Transverse colon (tissue), 4 donors: ENCODE data around the gene FKBP7.

Source experiments
- EP300 ChIP-seq: sonication (generic); formaldehyde crosslinking; IDR thresholded peaks from one replicate; pipeline ENCODE4 v1.6.1; 2017; ENCODE audit warnings: antibody characterized with exemption, low read depth
- POLR2A ChIP-seq: fragments of 450-650 bp; IDR thresholded peaks from one replicate; pipeline ENCODE4 v1.6.1; 2016; ENCODE audit warnings: antibody characterized with exemption, mild to moderate bottlenecking, moderate library complexity
- POLR2AphosphoS5 ChIP-seq, 3 donors: sonication (generic); formaldehyde crosslinking; IDR thresholded peaks; one replicate each; pipeline ENCODE4 v1.6.1; 2016; ENCODE audit warnings: antibody characterized with exemption in 3 of 3
- TF ChIP-seq, protein P1 (sequence below), 5 experiments: fragments of 200-600 bp in 3 of 5; fragments of 450-650 bp in 2 of 5; sonication (generic) in 3 of 5; IDR thresholded peaks; 1 replicate in 2 of 5; 2 replicates in 3 of 5; pipeline ENCODE4 v1.5.1; 2016 to 2017; ENCODE audit warnings: antibody characterized with exemption in 5 of 5, inconsistent platforms in 3 of 5, mild to moderate bottlenecking in 2 of 5, moderate library complexity in 1 of 5

DNA sequence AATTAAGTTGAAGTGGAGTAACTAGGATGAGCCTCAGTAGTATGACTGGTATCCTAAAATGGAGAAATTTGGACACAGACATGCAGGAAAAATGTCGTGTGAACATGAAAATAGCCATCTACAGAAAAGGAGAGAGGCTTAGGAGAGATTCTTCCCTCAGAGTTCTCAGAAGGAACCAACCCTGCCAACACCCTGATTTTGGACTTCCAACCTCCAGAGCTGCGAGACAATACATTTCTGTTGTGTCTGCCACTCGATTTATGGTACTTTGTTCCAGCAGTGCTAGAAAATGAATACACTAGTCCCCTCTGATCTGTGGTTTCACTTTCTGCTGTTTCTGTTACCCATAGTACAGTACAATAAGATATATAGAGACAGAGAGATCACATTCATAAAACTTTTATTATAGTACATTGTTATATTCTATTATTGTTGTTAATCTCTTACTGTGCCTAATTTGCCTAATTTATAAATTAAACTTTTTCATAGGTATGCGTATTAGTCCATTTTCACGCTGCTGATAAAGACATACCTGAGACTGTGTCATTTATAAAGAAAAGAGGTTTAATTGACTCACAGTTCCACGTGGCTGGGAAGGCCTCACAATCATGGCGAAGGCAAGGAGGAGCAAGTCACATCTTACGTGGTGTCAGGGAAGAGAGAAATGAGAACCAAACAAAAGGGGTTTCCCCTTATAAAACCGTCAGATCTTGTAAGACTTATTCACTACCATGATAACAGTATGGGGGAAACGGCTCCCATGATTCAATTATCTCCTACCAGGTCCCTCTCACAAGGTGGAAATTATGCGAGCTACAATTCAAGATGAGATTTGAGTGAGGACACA is 43.1 kb upstream of the FKBP7 start:
- no peak for TF ChIP-seq POLR2AphosphoS5 (IDR thresholded peaks at IDR 0.05)
- TF ChIP-seq, protein P1, sequence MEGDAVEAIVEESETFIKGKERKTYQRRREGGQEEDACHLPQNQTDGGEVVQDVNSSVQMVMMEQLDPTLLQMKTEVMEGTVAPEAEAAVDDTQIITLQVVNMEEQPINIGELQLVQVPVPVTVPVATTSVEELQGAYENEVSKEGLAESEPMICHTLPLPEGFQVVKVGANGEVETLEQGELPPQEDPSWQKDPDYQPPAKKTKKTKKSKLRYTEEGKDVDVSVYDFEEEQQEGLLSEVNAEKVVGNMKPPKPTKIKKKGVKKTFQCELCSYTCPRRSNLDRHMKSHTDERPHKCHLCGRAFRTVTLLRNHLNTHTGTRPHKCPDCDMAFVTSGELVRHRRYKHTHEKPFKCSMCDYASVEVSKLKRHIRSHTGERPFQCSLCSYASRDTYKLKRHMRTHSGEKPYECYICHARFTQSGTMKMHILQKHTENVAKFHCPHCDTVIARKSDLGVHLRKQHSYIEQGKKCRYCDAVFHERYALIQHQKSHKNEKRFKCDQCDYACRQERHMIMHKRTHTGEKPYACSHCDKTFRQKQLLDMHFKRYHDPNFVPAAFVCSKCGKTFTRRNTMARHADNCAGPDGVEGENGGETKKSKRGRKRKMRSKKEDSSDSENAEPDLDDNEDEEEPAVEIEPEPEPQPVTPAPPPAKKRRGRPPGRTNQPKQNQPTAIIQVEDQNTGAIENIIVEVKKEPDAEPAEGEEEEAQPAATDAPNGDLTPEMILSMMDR (IDR thresholded peaks at IDR 0.05), result no peak
- TF ChIP-seq POLR2A, result no peak
- TF ChIP-seq EP300, result no peak
